ENCODE measurements around the gene SMU1. TPM values are rescaled to one million over a fixed set of nuclear protein-coding genes. Genes with fewer than 3 reads are reported as not detected.

The SMU1 gene
- total and polyA plus RNA-seq, 12 donors: 6.9 to 28.3 (median 21.5) TPM

DNA sequence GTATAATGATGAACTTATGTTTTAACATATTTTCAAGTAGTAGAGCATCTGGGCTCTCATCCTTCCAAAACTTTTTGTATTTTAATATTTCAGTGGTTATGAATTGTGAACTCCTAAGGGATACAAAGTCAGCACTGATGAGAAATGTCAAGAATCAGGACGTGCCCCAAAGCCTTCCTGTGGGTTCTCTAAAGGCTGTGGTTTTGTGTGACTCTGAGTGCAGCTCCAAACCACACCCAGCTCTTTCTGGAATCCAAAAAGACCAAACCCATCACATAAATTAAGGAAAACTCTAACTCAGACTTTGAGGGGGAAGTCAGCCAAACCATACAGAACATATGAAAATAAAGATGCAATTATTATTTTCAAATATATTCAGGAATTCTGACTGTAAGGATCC, 40.8 kb upstream of the SMU1 start:
- no peaks in the 10 kb centered on the region for H3K9me3 ChIP-seq (replicated peaks in 1 of 3)
- intact Hi-C loops (cut with DNase I): no loop called here
- no peaks in the 10 kb centered on the region for H3K27me3 ChIP-seq
- DNase-seq: no peak
- no peak overlapping the region for H3K4me3 ChIP-seq
- TF ChIP-seq POLR2A (IDR thresholded peaks at IDR 0.05): no peak
- TF ChIP-seq CTCF (IDR thresholded peaks at IDR 0.05): no peak
- peaks cover 7 to 9% of the 10 kb centered on the region in 2 donors for H3K4me1 ChIP-seq (replicated peaks in 1 of 2)
- peaks cover 0 to 38% of the 10 kb centered on the region in 2 donors for H3K36me3 ChIP-seq (replicated peaks in 1 of 2)
- WGBS, 4 donors: 38 to 65% (median 55%) methylated on average over 1 of the region's 1 CpG
- H3K27ac ChIP-seq: peak overlapping the region in 1 of 5 donors; percentile 72

GRCh38 chr9:33116860-33117259, 40.4 kb upstream of the SMU1 start:
- Histone ChIP-seq H3K27me3 (no peaks in the 10 kb centered on the region), H3K4me3 (no peak overlapping the region), H3K9me3 (replicated peaks in 1 of 3) (no peaks in the 10 kb centered on the region), H3K4me1 (replicated peaks in 1 of 2) (peaks cover 7 to 9% of the 10 kb centered on the region in 2 donors), H3K27ac (peak overlapping the region in 1 of 5 donors; percentile 72), H3K36me3 (replicated peaks in 1 of 2) (peaks cover 0 to 42% of the 10 kb centered on the region in 2 donors)
- DNase-seq: peak in 1 of 7 donors; percentile 43
- TF ChIP-seq POLR2A (IDR thresholded peaks at IDR 0.05) (no peak), CTCF (IDR thresholded peaks at IDR 0.05) (no peak)
- intact Hi-C loops (cut with DNase I): no loop called here
- 57 to 75% (median 62%) methylated on average over 2 of the region's 2 CpGs for WGBS, 4 donors

GRCh38 chr9:33114746-33115145, 38.3 kb upstream of the SMU1 start:
- WGBS, 4 donors: 71 to 93% (median 90%) methylated on average over 1 to 3 of the region's 3 CpGs
- TF ChIP-seq POLR2A (IDR thresholded peaks at IDR 0.05) (no peak), CTCF (IDR thresholded peaks at IDR 0.05) (no peak)
- Histone ChIP-seq H3K36me3 (replicated peaks in 1 of 2) (peaks cover 0 to 33% of the 10 kb centered on the region in 2 donors), H3K9me3 (replicated peaks in 1 of 3) (no peaks in the 10 kb centered on the region), H3K4me1 (replicated peaks in 1 of 2) (peaks cover 5 to 9% of the 10 kb centered on the region in 2 donors), H3K4me3 (no peak overlapping the region), H3K27ac (peak overlapping the region in 1 of 5 donors; percentile 14), H3K27me3 (no peaks in the 10 kb centered on the region)
- intact Hi-C loops (cut with DNase I): no loop called here
- DNase-seq: peak in 2 of 7 donors; percentile 19 to 42

- no peak for TF ChIP-seq POLR2A (IDR thresholded peaks at IDR 0.05)
- TF ChIP-seq CTCF (IDR thresholded peaks at IDR 0.05): no peak
- WGBS, 4 donors: 91 to 96% (median 94%) methylated on average over 11 of the region's 11 CpGs
- H3K27ac ChIP-seq: peak overlapping the region in 1 of 5 donors; percentile 14
- H3K4me1 ChIP-seq (replicated peaks in 1 of 2): peaks cover 0 to 9% of the 10 kb centered on the region in 2 donors
- intact Hi-C loops (cut with DNase I): no loop called here
- no peaks in the 10 kb centered on the region for H3K9me3 ChIP-seq (replicated peaks in 1 of 3)
- peak in 2 of 7 donors; percentile 9 to 25 for DNase-seq
- no peaks in the 10 kb centered on the region for H3K27me3 ChIP-seq
- no peak overlapping the region for H3K4me3 ChIP-seq
- peaks cover 0 to 30% of the 10 kb centered on the region in 2 donors for H3K36me3 ChIP-seq (replicated peaks in 1 of 2)
Observed at GRCh38 chr9:33113799-33114547, 37.5 kb upstream of the SMU1 start.

All from adrenal gland (tissue), 12 donors.